ENCODE results near the gene NAB1. TPM values are rescaled to one million over a fixed set of nuclear protein-coding genes. Genes with fewer than 3 reads are reported as not detected.

NAB1 gene
- total and polyA plus RNA-seq, 7 donors, result 8.4 to 102 (median 53.7) TPM

DNA sequence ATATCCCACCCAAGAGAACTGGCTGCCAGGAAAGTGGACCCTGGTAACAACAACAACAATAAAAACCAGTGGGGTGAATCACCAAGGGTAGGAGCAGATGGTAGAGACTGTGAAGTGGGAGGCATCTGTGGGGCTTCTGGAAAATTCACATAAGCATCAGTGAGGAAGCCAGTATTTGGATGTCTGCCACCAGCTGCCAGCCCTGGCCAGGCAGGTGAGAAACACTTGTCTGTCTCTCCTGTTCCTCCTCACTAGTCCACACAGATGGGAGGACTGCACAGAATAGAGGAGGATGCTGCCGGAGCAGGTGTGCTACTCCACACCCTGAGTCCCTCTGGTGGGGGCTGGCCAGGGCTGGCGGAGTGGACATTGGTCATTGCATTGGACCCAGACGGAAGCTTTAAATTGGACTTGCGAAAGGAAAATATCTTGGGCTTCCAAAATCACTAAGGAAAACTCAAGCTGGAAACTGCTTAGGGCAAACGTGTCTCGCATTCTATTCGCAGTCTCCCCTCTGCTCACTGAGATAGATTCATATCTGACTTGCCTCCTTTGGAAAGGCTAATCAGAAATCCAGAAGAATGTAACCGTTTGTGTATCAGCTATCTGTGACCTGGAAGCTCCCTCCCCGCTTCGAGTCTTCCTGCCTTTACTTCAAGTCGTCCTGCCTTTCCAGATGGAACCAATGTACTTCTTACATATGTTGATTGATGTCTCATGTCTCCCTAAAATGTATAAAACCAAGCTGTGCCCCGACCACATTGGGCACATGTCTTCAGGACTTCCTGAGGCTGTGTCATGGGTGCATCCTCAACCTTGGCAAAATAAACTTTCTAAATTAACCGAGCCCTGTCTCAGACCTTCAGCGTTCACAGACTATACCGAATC, 69.1 kb downstream of the NAB1 start:
- no peak for DNase-seq
- TF ChIP-seq POLR2AphosphoS5 (IDR thresholded peaks at IDR 0.05) (no peak), EP300 (IDR thresholded peaks at IDR 0.05) (no peak)
- Histone ChIP-seq H3K9me3 (no peaks in the 10 kb centered on the region), H3K4me3 (no peak overlapping the region), H3K27ac (no peak overlapping the region), H3K4me1 (peaks cover 0 to 10% (median 8%) of the 10 kb centered on the region in 4 donors), H3K36me3 (no peaks in the 10 kb centered on the region), H3K27me3 (no peaks in the 10 kb centered on the region)
- intact Hi-C loops (cut with DNase I), result no loop called here
- 90 to 91% methylated on average over 15 of the region's 15 CpGs for WGBS, 2 donors

DNA sequence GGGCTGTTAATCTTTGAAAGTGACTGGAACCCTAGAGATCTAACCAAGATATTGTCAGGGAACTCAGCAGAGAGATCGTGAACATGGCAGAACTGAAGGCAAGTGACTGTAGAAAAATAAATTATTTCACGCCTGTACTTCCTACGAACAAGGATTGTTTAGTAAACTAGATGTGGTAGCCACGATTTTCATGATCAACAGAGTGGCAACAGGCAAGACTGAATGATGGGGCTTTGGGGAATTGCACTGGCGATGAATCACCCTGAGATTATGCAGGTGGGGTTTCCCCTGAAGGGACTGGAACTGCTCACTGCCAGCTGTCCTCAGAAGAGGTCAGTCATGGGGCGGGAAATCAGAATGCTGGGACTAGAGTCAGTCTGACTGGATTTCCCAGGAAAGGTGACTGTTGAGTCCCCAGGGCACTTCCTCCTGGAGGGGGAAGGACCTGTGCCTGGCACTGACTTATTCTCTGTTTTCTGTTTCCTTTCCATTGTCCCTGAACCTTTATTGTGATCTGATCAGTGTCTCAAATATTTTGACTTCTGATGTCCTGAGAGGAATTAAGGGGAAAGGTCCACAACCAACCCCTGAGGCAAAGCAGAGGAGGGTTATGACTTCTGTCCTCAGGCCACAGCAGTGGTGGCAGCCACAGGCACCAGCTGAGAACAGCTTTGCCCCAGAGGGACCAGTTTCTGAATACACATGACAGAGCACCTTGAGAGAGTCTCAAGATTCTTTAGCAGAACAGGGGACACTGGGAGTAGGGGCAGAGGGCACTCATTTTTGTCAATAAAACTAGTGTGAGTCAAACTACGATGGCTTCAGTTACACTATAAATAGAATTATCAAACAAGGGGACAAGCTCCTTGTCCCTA, 70.0 kb downstream of the NAB1 start:
- DNase-seq, result no peak
- 44 to 45% methylated on average over 7 of the region's 7 CpGs for WGBS, 2 donors
- no peak for TF ChIP-seq POLR2A (IDR thresholded peaks at IDR 0.05)
- no peak for TF ChIP-seq CTCF (IDR thresholded peaks at IDR 0.05)
- TF ChIP-seq EP300 (IDR thresholded peaks at IDR 0.05), result peak in 2 of 4 donors; percentile 15 to 21
- peak in 2 of 4 donors; percentile 56 to 59 for TF ChIP-seq POLR2AphosphoS5 (IDR thresholded peaks at IDR 0.05)

DNA sequence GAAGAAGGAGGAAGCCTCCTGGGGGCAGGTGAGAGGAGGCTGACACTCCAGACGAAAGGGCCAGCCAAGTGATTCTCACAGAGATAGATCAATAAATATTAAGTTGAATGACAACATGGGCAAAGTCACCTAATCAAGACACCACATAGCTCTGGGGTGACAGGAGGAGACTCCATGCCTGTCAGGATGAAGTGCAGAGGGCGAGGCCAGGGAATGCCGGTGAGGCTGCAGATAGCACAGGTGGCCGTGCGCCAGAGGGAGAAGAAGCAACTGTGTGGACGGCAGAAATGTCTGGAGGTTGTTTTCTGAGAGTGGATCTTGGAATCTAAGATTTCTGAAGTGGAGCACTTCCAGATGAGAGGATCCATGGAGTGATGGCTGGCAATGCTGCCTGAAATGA, 71.4 kb downstream of the NAB1 start:
- no peak for TF ChIP-seq CTCF (IDR thresholded peaks at IDR 0.05)
- TF ChIP-seq POLR2A (IDR thresholded peaks at IDR 0.05), result no peak
- no peak for TF ChIP-seq POLR2AphosphoS5 (IDR thresholded peaks at IDR 0.05)
- TF ChIP-seq EP300 (IDR thresholded peaks at IDR 0.05), result no peak
- no peak for DNase-seq
- intact Hi-C loops (cut with DNase I), result no loop called here

More for the DNA sequence above, 70.0 kb downstream of the NAB1 start:
- Histone ChIP-seq H3K9me3 (no peaks in the 10 kb centered on the region), H3K27me3 (no peaks in the 10 kb centered on the region), H3K27ac (no peak overlapping the region), H3K36me3 (no peaks in the 10 kb centered on the region), H3K4me3 (no peak overlapping the region), H3K4me1 (peaks cover 0 to 10% (median 8%) of the 10 kb centered on the region in 4 donors)
- intact Hi-C loops (cut with DNase I), result no loop called here

DNA sequence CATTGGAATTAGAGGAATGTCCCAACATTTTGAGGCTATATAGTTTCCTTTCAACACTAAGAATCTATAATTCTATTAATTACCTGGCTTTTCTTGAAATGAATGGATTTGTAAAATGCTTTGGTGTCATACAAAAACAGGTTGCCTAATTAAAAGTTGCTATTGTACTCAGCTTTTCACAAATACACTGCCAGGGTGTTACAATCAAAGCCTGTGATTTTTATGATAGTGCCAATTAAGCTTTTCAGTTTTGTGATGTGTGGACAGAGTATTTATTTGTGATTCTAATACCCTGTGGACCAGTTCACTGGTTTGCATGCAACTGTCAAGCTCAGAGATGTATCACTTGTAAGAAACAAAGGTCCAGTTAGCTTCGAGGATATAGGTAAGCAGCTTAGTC, 71.8 kb downstream of the NAB1 start:
- Histone ChIP-seq H3K4me3 (no peak overlapping the region), H3K36me3 (no peaks in the 10 kb centered on the region), H3K9me3 (no peaks in the 10 kb centered on the region), H3K27me3 (no peaks in the 10 kb centered on the region), H3K27ac (no peak overlapping the region), H3K4me1 (peaks cover 0 to 10% (median 8%) of the 10 kb centered on the region in 4 donors)
- no peak for DNase-seq
- TF ChIP-seq EP300 (IDR thresholded peaks at IDR 0.05) (no peak), CTCF (IDR thresholded peaks at IDR 0.05) (no peak), POLR2AphosphoS5 (IDR thresholded peaks at IDR 0.05) (no peak), POLR2A (IDR thresholded peaks at IDR 0.05) (no peak)
- intact Hi-C loops (cut with DNase I), result no loop called here
- 70 to 88% methylated on average over 1 of the region's 1 CpG for WGBS, 2 donors

More for the DNA sequence above, 71.4 kb downstream of the NAB1 start:
- Histone ChIP-seq H3K27ac (no peak overlapping the region), H3K9me3 (no peaks in the 10 kb centered on the region), H3K4me1 (peaks cover 0 to 10% (median 8%) of the 10 kb centered on the region in 4 donors), H3K27me3 (no peaks in the 10 kb centered on the region), H3K4me3 (no peak overlapping the region), H3K36me3 (no peaks in the 10 kb centered on the region)
- 58 to 80% methylated on average over 6 of the region's 6 CpGs for WGBS, 2 donors
